BLaER1 (cell line): ENCODE data around the gene TCEAL3.
A peak's percentile ranks its signal among the peaks of the same experiment; 100 is the strongest.
"Not testable (repeated sequence)": the region's sequence is repeated elsewhere in the genome, so short reads cannot be mapped to it uniquely, and the experiment has no call there.

Experiments
- H3K27ac ChIP-seq: shearing (Covaris generic); formaldehyde crosslinking; 2 replicates; pipeline ENCODE4 v1.8.1; 2022
- H3K27me3 ChIP-seq: shearing (Covaris generic); formaldehyde crosslinking; 2 replicates; pipeline ENCODE4 v1.8.1; 2022
- H3K36me3 ChIP-seq: shearing (Covaris generic); formaldehyde crosslinking; 2 replicates; pipeline ENCODE4 v1.8.1; 2022
- H3K4me1 ChIP-seq: shearing (Covaris generic); formaldehyde crosslinking; 2 replicates; pipeline ENCODE4 v1.8.1; 2022
- H3K4me2 ChIP-seq: shearing (Covaris generic); formaldehyde crosslinking; 2 replicates; pipeline ENCODE4 v1.8.1; 2022
- H3K4me3 ChIP-seq: shearing (Covaris generic); formaldehyde crosslinking; 2 replicates; pipeline ENCODE4 v1.8.1; 2022
- H3K9ac ChIP-seq: shearing (Covaris generic); formaldehyde crosslinking; 2 replicates; pipeline ENCODE4 v1.8.1; 2022
- H3K9me3 ChIP-seq: shearing (Covaris generic); formaldehyde crosslinking; 2 replicates; pipeline ENCODE4 v1.8.1; 2022
- H4K20me1 ChIP-seq: shearing (Covaris generic); formaldehyde crosslinking; 2 replicates; pipeline ENCODE4 v1.8.1; 2022
- Cebpa-rat ChIP-seq: shearing (Covaris generic); IDR thresholded peaks from 2 replicates; pipeline ENCODE4 v1.8.1; 2022

TCEAL3 gene

GRCh38 chrX:103585411-103586313 lies 22.1 kb upstream of the TCEAL3 start, which contains the start of gene TCEAL4:
TSS of gene TCEAL4 (plus strand) at chrX:103585515. CDS start at chrX:103586676, 1,161 bp downstream.
- peaks cover 7% of the 10 kb centered on the region for H3K9me3 ChIP-seq
- H4K20me1 ChIP-seq = no peaks in the 10 kb centered on the region
- H3K4me3 ChIP-seq = peak within 1 kb of the TSS; percentile 72
- H3K4me2 ChIP-seq = peak within 1 kb of the TSS; percentile 71
- H3K9ac ChIP-seq = peak within 1 kb of the TSS; percentile 73
- H3K36me3 ChIP-seq = no peaks in the 10 kb centered on the region
- H3K4me1 ChIP-seq = peaks cover 14% of the 10 kb centered on the region
- H3K27me3 ChIP-seq = no peaks in the 10 kb centered on the region; the same call in 1 of the 2 replicates
- peak within 1 kb of the TSS; percentile 60 for H3K27ac ChIP-seq
- no peak for TF ChIP-seq Cebpa-rat

GRCh38 chrX:103586314-103586646 lies 21.5 kb upstream of the TCEAL3 start:
- Histone ChIP-seq H3K4me1 (peaks cover 18% of the 10 kb centered on the region), H3K9ac (peak overlapping the region; percentile 73), H3K9me3 (peaks cover 7% of the 10 kb centered on the region), H3K27me3 (no peaks in the 10 kb centered on the region), H3K36me3 (no peaks in the 10 kb centered on the region), H4K20me1 (no peaks in the 10 kb centered on the region), H3K4me3 (peak overlapping the region; percentile 72), H3K27ac (no peak overlapping the region), H3K4me2 (peak overlapping the region; percentile 71)
- no peak for TF ChIP-seq Cebpa-rat

- H3K9ac ChIP-seq = no peak overlapping the region
- H3K4me3 ChIP-seq = no peak overlapping the region
- H3K4me1 ChIP-seq = peaks cover 18% of the 10 kb centered on the region
- H3K27me3 ChIP-seq = no peaks in the 10 kb centered on the region
- TF ChIP-seq Cebpa-rat = no peak
- no peaks in the 10 kb centered on the region for H3K36me3 ChIP-seq
- peaks cover 7% of the 10 kb centered on the region for H3K9me3 ChIP-seq
- H4K20me1 ChIP-seq = no peaks in the 10 kb centered on the region
- peak overlapping the region; percentile 71 for H3K4me2 ChIP-seq
- H3K27ac ChIP-seq = no peak overlapping the region
Measured at GRCh38 chrX:103586659-103587058, 21.1 kb upstream of the TCEAL3 start.

GRCh38 chrX:103592295-103592694 lies 15.5 kb upstream of the TCEAL3 start:
- not testable (repeated sequence) for H3K9ac ChIP-seq, H3K36me3 ChIP-seq, H4K20me1 ChIP-seq, H3K4me2 ChIP-seq, H3K27ac ChIP-seq, H3K27me3 ChIP-seq, H3K4me3 ChIP-seq
- peaks cover 14% of the 10 kb centered on the region for H3K9me3 ChIP-seq
- H3K4me1 ChIP-seq = peaks cover 11% of the 10 kb centered on the region

GRCh38 chrX:103595202-103595601 lies 12.6 kb upstream of the TCEAL3 start:
- not testable (repeated sequence) for H4K20me1 ChIP-seq, H3K27ac ChIP-seq, H3K27me3 ChIP-seq, H3K36me3 ChIP-seq, H3K4me2 ChIP-seq, H3K9ac ChIP-seq, H3K4me3 ChIP-seq, H3K4me1 ChIP-seq
- H3K9me3 ChIP-seq = peaks cover 14% of the 10 kb centered on the region

GRCh38 chrX:103608306-103608963 lies 672 bp downstream of the TCEAL3 start:
- H3K4me3 ChIP-seq = peak overlapping the region; percentile 71
- no peaks in the 10 kb centered on the region for H3K27me3 ChIP-seq
- H4K20me1 ChIP-seq = no peaks in the 10 kb centered on the region
- H3K27ac ChIP-seq = peak overlapping the region; percentile 55; the same call in 1 of the 2 replicates
- H3K4me2 ChIP-seq = peak overlapping the region; percentile 57
- 0 out of 2 replicates have a peak, but pooled peaks cover 6% of the 10 kb centered on the region for H3K4me1 ChIP-seq
- no peaks in the 10 kb centered on the region for H3K9me3 ChIP-seq
- TF ChIP-seq Cebpa-rat = no peak
- no peaks in the 10 kb centered on the region; the same call in 1 of the 2 replicates for H3K36me3 ChIP-seq
- H3K9ac ChIP-seq = peak overlapping the region; percentile 70; the same call in 1 of the 2 replicates

- no peak for TF ChIP-seq Cebpa-rat
- Histone ChIP-seq H3K4me1 (0 out of 2 replicates have a peak, but pooled peaks cover 6% of the 10 kb centered on the region), H3K9me3 (no peaks in the 10 kb centered on the region), H3K4me2 (no peak overlapping the region), H3K27me3 (no peaks in the 10 kb centered on the region), H4K20me1 (no peaks in the 10 kb centered on the region), H3K36me3 (no peaks in the 10 kb centered on the region; the same call in 1 of the 2 replicates), H3K4me3 (no peak overlapping the region), H3K27ac (no peak overlapping the region), H3K9ac (no peak overlapping the region)
Measured at GRCh38 chrX:103610282-103610681, 2.5 kb downstream of the TCEAL3 start.

GRCh38 chrX:103613362-103613890 lies 5.7 kb downstream of the TCEAL3 start:
- no peak overlapping the region for H3K4me2 ChIP-seq
- no peaks in the 10 kb centered on the region for H4K20me1 ChIP-seq
- no peaks in the 10 kb centered on the region for H3K9me3 ChIP-seq
- H3K4me1 ChIP-seq = 0 out of 2 replicates have a peak, but pooled peaks cover 4% of the 10 kb centered on the region
- no peaks in the 10 kb centered on the region; the same call in 1 of the 2 replicates for H3K36me3 ChIP-seq
- H3K9ac ChIP-seq = no peak overlapping the region
- TF ChIP-seq Cebpa-rat = no peak
- H3K4me3 ChIP-seq = no peak overlapping the region
- H3K27me3 ChIP-seq = no peaks in the 10 kb centered on the region
- no peak overlapping the region for H3K27ac ChIP-seq

GRCh38 chrX:103614999-103615398 lies 7.2 kb downstream of the TCEAL3 start:
- H4K20me1 ChIP-seq = no peaks in the 10 kb centered on the region
- no peak overlapping the region for H3K4me2 ChIP-seq
- H3K9me3 ChIP-seq = no peaks in the 10 kb centered on the region
- H3K27me3 ChIP-seq = no peaks in the 10 kb centered on the region
- TF ChIP-seq Cebpa-rat = no peak
- no peak overlapping the region for H3K9ac ChIP-seq
- no peak overlapping the region for H3K4me3 ChIP-seq
- H3K36me3 ChIP-seq = no peaks in the 10 kb centered on the region; the same call in 1 of the 2 replicates
- H3K27ac ChIP-seq = no peak overlapping the region
- no peaks in the 10 kb centered on the region for H3K4me1 ChIP-seq
